PC-9 (cell line): ENCODE measurements around the gene UBAP1. TPM values are rescaled to one million over a fixed set of nuclear protein-coding genes. Genes with fewer than 3 reads are reported as not detected.
"Not testable (repeated sequence)": the region's sequence is repeated elsewhere in the genome, so short reads cannot be mapped to it uniquely, and the experiment has no call there.

Source experiments
- BruUV-seq: library from RNA; stranded (reverse); fragments of 400-500 nt; replicated peaks from 2 replicates; lab custom pipeline; 2021; lab: Mats Ljungman, UMichigan
- CTCF ChIA-PET: fragments of 300-600 bp; sonication (Branson Sonifier 250); formaldehyde crosslinking; loops from one replicate; lab custom pipeline; 2022; ENCODE audit warnings: antibody characterized with exemption; lab: Charles Lee
- POLR2A ChIA-PET: fragments of 300-600 bp; sonication (Branson Sonifier 250); formaldehyde crosslinking; loops from one replicate; lab custom pipeline; 2022; ENCODE audit warnings: antibody characterized with exemption; ENCODE audit not compliant: unreplicated experiment; lab: Charles Lee
- DNase-seq, 2 experiments: peaks; one replicate each; pipeline versions ENCODE4 v3.0.0 to v3.0.0-alpha.2; 2015 to 2022; ENCODE audit warnings: mixed read lengths in 1 of 2
- H2AFZ ChIP-seq: fragments of 200-600 bp; sonication (generic); 2 replicates; pipeline ENCODE4 v1.8.1; 2017; ENCODE audit warnings: antibody characterized with exemption
- H3F3A ChIP-seq: fragments of 200-600 bp; sonication (generic); 2 replicates; pipeline ENCODE4 v1.8.1; 2017; ENCODE audit warnings: antibody characterized with exemption, mild to moderate bottlenecking, low read depth; ENCODE audit not compliant: insufficient read depth
- H3K27ac ChIP-seq: fragments of 200-600 bp; sonication (generic); 2 replicates; pipeline ENCODE4 v1.6.1; 2016; ENCODE audit warnings: mixed run types
- H3K27me3 ChIP-seq: fragments of 200-600 bp; sonication (generic); 2 replicates; pipeline ENCODE4 v1.6.1; 2016; ENCODE audit warnings: low read depth, mixed run types; ENCODE audit not compliant: insufficient read depth
- H3K36me3 ChIP-seq: fragments of 200-600 bp; sonication (generic); 2 replicates; pipeline ENCODE4 v1.6.1; 2016; ENCODE audit warnings: low read depth, mixed run types
- H3K4me1 ChIP-seq: fragments of 200-600 bp; sonication (generic); replicated peaks from 2 replicates; pipeline ENCODE4 v1.6.1; 2016; ENCODE audit warnings: mixed run types; ENCODE audit not compliant: insufficient read depth
- H3K4me2 ChIP-seq: fragments of 200-600 bp; sonication (generic); 2 replicates; pipeline ENCODE4 v1.6.1; 2017; ENCODE audit warnings: mixed run types
- H3K4me3 ChIP-seq: fragments of 200-600 bp; sonication (generic); 2 replicates; pipeline ENCODE4 v1.6.1; 2016; ENCODE audit warnings: mixed run types
- H3K79me2 ChIP-seq: fragments of 200-600 bp; sonication (generic); 2 replicates; pipeline ENCODE4 v1.6.1; 2017; ENCODE audit warnings: low read depth, mixed run types
- H3K9me2 ChIP-seq: fragments of 200-600 bp; sonication (generic); 2 replicates; pipeline ENCODE4 v1.8.1; 2017; ENCODE audit warnings: mild to moderate bottlenecking; ENCODE audit not compliant: insufficient read depth
- H3K9me3 ChIP-seq: fragments of 200-600 bp; sonication (generic); 2 replicates; pipeline ENCODE4 v1.8.1; 2016; ENCODE audit warnings: low read depth; ENCODE audit not compliant: insufficient read depth
- H4K20me1 ChIP-seq: fragments of 200-600 bp; sonication (generic); 2 replicates; pipeline ENCODE4 v1.8.1; 2017; ENCODE audit not compliant: insufficient read depth
- EZH2 ChIP-seq: fragments of 200-600 bp; sonication (generic); IDR thresholded peaks from 2 replicates; pipeline ENCODE4 v1.8.0; 2017; ENCODE audit warnings: antibody characterized with exemption, low read depth
- intact Hi-C: fragments of 100-400 bp; cut with micrococcal nuclease; formaldehyde crosslinking; loops from one replicate; pipeline ENCODE4 v1.10.0; 2022; ENCODE audit not compliant: unreplicated experiment
- total RNA-seq: library from RNA; stranded (reverse); gene quantifications from 2 replicates; pipeline ENCODE4 v1.2.3, GENCODE V29; 2021
- TF ChIP-seq, protein P1 (sequence below): fragments of 200-600 bp; sonication (generic); conservative IDR thresholded peaks from 2 replicates; pipeline ENCODE4 v1.6.1; 2017; ENCODE audit warnings: mixed run types, antibody characterized with exemption, mild to moderate bottlenecking, moderate library complexity

The UBAP1 gene
- total RNA-seq, 1 experiment from 2014 or later = 33.8 TPM

DNA sequence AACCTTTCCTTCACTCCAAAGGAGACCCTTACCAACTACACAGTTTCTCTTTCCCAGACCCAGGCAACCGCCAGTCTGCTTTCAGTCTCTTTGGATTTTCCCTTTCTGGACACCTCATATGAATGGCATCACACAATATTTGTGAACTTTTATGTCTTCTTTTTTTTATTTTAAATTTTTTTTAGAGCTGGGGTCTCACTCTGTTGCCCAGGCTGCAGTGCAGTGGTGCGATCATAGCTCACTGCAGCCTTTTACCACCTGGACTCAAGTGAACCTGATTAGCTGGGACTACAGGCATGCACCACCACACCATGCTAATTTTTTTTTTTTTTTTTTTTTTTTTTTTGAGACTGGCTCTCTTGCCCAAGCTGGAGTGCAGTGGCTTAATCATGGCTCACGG is 37.5 kb downstream of the UBAP1 start:
- Histone ChIP-seq H3K4me1 (no peaks in the 10 kb centered on the region), H3K9me3 (no peaks in the 10 kb centered on the region), H3K9me2 (no peaks in the 10 kb centered on the region), H3K79me2 (peaks cover 4% of the 10 kb centered on the region; the same call in 1 of the 2 replicates), H3F3A (peaks cover 15% of the 10 kb centered on the region), H3K4me3 (no peak overlapping the region), H3K27me3 (no peaks in the 10 kb centered on the region), H3K27ac (no peak overlapping the region), H2AFZ (no peak overlapping the region), H4K20me1 (peaks cover 14% of the 10 kb centered on the region; the same call in 1 of the 2 replicates), H3K36me3 (no peaks in the 10 kb centered on the region), H3K4me2 (no peak overlapping the region)
- no TSS peak for BruUV-seq
- ChIA-PET POLR2A (no interaction called here), CTCF (no interaction called here)
- intact Hi-C loops = no loop called here
- TF ChIP-seq, protein P1, sequence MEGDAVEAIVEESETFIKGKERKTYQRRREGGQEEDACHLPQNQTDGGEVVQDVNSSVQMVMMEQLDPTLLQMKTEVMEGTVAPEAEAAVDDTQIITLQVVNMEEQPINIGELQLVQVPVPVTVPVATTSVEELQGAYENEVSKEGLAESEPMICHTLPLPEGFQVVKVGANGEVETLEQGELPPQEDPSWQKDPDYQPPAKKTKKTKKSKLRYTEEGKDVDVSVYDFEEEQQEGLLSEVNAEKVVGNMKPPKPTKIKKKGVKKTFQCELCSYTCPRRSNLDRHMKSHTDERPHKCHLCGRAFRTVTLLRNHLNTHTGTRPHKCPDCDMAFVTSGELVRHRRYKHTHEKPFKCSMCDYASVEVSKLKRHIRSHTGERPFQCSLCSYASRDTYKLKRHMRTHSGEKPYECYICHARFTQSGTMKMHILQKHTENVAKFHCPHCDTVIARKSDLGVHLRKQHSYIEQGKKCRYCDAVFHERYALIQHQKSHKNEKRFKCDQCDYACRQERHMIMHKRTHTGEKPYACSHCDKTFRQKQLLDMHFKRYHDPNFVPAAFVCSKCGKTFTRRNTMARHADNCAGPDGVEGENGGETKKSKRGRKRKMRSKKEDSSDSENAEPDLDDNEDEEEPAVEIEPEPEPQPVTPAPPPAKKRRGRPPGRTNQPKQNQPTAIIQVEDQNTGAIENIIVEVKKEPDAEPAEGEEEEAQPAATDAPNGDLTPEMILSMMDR = no peak
- no peak for TF ChIP-seq EZH2
- DNase-seq = no peak

DNA sequence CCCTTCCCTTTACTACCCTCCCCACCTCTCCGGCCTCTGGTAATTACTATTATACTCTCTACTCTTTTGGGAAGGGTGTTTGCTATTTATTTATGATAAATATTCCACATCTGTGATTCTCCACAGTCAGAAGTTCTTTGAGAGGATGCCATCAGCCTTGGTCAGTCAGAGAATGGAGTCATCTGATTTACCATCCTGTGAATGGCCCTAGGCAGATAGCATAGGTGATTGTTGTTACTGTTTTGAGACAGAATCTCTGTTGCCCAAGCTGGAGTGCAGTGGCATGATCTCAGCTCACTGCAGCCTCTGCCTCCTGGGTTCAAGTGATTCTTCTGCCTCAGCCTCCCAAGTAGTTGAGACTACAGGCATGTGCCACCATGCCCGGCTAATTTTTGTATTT is 38.2 kb downstream of the UBAP1 start:
- DNase-seq, H3K36me3 ChIP-seq, BruUV-seq, H3K27me3 ChIP-seq, H3K9me3 ChIP-seq, H3K4me2 ChIP-seq, CTCF ChIA-PET, H3K79me2 ChIP-seq, H3K4me1 ChIP-seq, H3K27ac ChIP-seq, H3K4me3 ChIP-seq, POLR2A ChIA-PET, intact Hi-C loops, H3K9me2 ChIP-seq, H2AFZ ChIP-seq: not testable (repeated sequence)
- Histone ChIP-seq H4K20me1 (peaks cover 20% of the 10 kb centered on the region; the same call in 1 of the 2 replicates), H3F3A (peaks cover 19% of the 10 kb centered on the region)

DNA sequence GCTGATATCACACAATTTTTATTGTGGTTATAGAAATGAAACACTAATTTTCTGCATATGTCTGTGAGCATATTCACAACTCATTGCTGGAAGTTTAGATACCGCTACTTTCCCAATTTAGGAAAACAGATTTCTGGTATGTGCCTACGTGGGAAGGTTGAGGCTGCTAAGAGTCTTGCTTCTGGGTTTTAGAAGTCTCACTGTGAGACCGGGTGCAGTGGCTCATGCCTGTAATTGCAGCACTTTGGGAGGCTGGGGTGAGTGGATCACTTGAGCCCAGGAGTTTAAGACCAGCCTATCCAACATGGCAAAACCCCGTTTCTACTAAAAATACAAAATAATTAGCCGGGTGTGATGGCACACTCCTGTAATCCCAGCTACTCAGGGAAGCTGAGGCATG is 39.6 kb downstream of the UBAP1 start:
- POLR2A ChIA-PET = no interaction called here
- Histone ChIP-seq H3F3A (peaks cover 15% of the 10 kb centered on the region), H3K27ac (no peak overlapping the region), H2AFZ (no peak overlapping the region), H3K79me2 (peaks cover 10% of the 10 kb centered on the region; the same call in 1 of the 2 replicates), H3K36me3 (no peaks in the 10 kb centered on the region), H3K4me1 (peaks cover 11% of the 10 kb centered on the region; the same call in 1 of the 2 replicates), H3K4me2 (no peak overlapping the region), H3K9me2 (no peaks in the 10 kb centered on the region), H4K20me1 (peaks cover 21% of the 10 kb centered on the region; the same call in 1 of the 2 replicates), H3K9me3 (no peaks in the 10 kb centered on the region), H3K4me3 (no peak overlapping the region), H3K27me3 (no peaks in the 10 kb centered on the region)
- BruUV-seq = no TSS peak
- CTCF ChIA-PET = no interaction called here
- TF ChIP-seq, protein P1 = no peak
- TF ChIP-seq EZH2 = no peak
- DNase-seq = no peak
- intact Hi-C loops = no loop called here

DNA sequence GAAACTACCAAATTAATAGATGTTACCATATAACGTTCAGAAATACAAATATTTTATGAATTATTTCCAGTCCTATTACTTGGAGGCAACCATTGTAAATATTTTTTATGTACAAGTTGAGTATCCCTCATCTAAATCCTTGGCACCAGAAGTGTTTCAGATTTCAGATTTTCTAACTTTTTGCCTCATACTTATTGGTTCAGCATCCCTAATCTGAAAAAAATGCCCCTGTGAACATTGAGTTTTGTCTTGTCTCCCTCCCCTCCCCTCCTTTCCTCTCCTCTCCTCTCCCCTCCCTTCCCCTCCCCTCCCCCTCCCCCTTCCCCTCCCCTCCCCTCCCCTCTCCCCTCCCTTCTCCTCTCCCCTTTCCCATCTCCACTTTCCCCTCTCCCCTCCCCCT is 40.6 kb downstream of the UBAP1 start:
- no TSS peak for BruUV-seq
- Histone ChIP-seq H3K9me3 (no peaks in the 10 kb centered on the region), H3K9me2 (no peaks in the 10 kb centered on the region), H3K27ac (no peak overlapping the region), H3K79me2 (peaks cover 14% of the 10 kb centered on the region), H3K4me2 (no peak overlapping the region), H3K36me3 (no peaks in the 10 kb centered on the region), H3K4me3 (no peak overlapping the region), H2AFZ (no peak overlapping the region), H3K4me1 (peaks cover 11% of the 10 kb centered on the region; the same call in 1 of the 2 replicates), H3K27me3 (no peaks in the 10 kb centered on the region), H3F3A (peaks cover 15% of the 10 kb centered on the region), H4K20me1 (peaks cover 24% of the 10 kb centered on the region; the same call in 1 of the 2 replicates)
- ChIA-PET CTCF (no interaction called here), POLR2A (no interaction called here)
- no peak for DNase-seq
- intact Hi-C loops = no loop called here
- TF ChIP-seq, protein P1 = no peak
- no peak for TF ChIP-seq EZH2
